ENCODE results near the gene SFTPB.

The SFTPB gene

GRCh38 chr2:85710687-85711577, 42.9 kb upstream of the SFTPB start:
- TF ChIP-seq Cebpa-rat (IDR thresholded peaks at IDR 0.05): no peak
- Histone ChIP-seq H3K36me3 (no peaks in the 10 kb centered on the region), H3K4me2 (peak overlapping the region; percentile 90), H3K9ac (peak overlapping the region; percentile 8; the same call in 1 of the 2 replicates), H3K9me3 (no peaks in the 10 kb centered on the region), H3K4me3 (no peak overlapping the region), H3K27ac (peak overlapping the region; percentile 18), H4K20me1 (no peaks in the 10 kb centered on the region), H3K4me1 (peaks cover 53% of the 10 kb centered on the region), H3K27me3 (no peaks in the 10 kb centered on the region)

DNA sequence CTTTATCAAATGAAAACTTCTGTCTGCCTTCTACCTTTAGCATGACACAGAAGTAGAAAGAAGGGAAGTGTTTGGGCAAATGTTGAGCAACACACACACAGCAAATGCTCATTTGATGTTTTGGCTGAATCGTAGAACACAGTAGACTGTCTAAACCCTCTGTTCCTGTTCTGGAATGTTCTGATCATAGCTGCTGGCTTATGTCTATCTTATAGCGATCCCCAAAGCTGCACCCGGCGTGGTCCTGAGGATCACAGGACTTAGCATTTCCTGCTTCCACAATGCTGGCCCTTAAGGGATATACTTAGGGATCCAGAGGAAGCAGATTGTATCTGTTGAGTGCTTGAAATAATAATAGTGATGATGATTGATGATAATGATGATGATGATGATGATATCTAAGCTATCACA, 41.4 kb upstream of the SFTPB start:
- Histone ChIP-seq H3K4me1 (peaks cover 68% of the 10 kb centered on the region), H3K4me3 (no peak overlapping the region), H3K27me3 (no peaks in the 10 kb centered on the region), H3K36me3 (no peaks in the 10 kb centered on the region), H3K27ac (no peak overlapping the region), H3K9me3 (no peaks in the 10 kb centered on the region), H4K20me1 (no peaks in the 10 kb centered on the region), H3K4me2 (no peak overlapping the region), H3K9ac (no peak overlapping the region)
- TF ChIP-seq Cebpa-rat (IDR thresholded peaks at IDR 0.05): no peak

DNA sequence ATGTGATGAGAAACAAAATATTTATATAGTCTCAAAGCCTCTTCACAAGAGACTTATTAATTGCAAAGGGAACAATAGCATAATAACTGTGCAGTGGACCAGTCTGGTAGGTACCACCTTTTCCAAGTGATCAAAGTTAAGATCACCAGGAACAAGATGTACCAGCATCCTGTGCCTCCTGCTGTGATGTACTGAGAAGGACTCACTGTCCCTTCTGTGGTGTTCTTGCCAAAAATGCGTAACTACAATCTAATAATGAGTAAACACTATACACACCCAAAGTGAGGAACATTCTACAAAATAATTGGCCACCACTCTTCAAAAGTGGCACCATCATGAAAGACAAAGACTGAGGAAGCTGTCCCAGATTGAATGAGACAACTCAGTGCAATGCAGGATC, 40.6 kb upstream of the SFTPB start:
- no peaks in the 10 kb centered on the region for H3K27me3 ChIP-seq
- no peak overlapping the region for H3K27ac ChIP-seq
- no peak overlapping the region for H3K4me3 ChIP-seq
- no peak overlapping the region for H3K9ac ChIP-seq
- no peak for TF ChIP-seq Cebpa-rat (IDR thresholded peaks at IDR 0.05)
- H4K20me1 ChIP-seq: no peaks in the 10 kb centered on the region
- H3K36me3 ChIP-seq: no peaks in the 10 kb centered on the region
- peaks cover 76% of the 10 kb centered on the region for H3K4me1 ChIP-seq
- no peaks in the 10 kb centered on the region for H3K9me3 ChIP-seq
- no peak overlapping the region for H3K4me2 ChIP-seq

DNA sequence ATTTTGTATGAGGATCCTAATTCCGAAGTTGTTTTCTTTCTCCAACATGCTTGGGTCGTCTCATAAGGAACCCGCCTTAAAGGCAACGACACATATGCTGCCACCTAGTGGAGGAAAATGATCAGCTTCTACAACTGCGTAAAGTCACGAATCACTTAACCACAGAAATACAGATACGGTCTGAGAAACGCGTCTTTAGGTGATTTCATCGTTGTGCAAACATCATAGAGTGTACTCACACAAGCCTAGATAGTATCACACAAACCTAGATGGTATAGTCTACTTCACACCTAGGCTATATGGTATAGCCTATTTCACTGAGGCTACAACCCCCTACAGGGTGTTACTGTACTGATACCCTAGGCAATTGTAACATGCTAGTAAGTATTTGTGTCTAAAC, 39.3 kb upstream of the SFTPB start:
- Histone ChIP-seq H3K27ac (no peak overlapping the region), H3K36me3 (no peaks in the 10 kb centered on the region), H4K20me1 (no peaks in the 10 kb centered on the region), H3K4me2 (peak overlapping the region; percentile 96), H3K27me3 (no peaks in the 10 kb centered on the region), H3K9ac (no peak overlapping the region), H3K4me1 (peaks cover 67% of the 10 kb centered on the region), H3K4me3 (no peak overlapping the region), H3K9me3 (no peaks in the 10 kb centered on the region)
- no peak for TF ChIP-seq Cebpa-rat (IDR thresholded peaks at IDR 0.05)

DNA sequence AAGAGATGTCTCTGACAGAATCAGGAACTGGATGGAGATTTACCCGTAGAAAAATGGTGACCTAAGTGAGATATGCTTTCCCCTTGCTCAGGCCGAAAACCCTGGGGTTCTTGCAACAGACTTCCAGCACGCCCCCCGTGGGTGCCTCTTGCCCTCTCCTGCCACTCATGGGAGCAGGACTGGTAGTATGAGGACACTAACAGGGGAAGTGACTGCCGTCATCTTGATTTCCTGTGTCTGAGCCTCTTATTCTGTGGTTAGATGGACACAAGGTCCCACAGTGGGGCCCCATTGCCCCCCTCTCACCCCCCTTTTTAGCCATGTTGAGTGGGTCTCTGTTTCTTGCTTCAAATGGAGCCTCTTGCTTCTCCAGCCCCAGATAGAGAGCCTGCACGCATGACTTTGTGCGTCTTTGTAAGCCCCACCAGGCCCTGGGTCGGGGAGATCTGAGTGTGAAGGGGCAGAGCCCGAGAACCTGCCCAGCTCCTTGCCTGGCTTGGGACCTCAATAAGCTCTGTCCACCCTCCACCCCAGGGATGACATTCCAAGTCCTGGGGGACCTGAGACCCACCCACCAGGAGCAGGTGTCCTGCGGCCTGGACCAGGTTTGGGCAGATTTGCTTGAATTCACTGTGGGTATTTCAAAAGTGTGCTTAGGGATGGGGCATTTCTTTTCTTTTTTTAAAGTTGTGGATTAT, 38.7 kb upstream of the SFTPB start:
- H3K36me3 ChIP-seq: no peaks in the 10 kb centered on the region
- H3K9me3 ChIP-seq: no peaks in the 10 kb centered on the region
- H3K9ac ChIP-seq: no peak overlapping the region
- H3K4me2 ChIP-seq: peak overlapping the region; percentile 96
- H3K4me1 ChIP-seq: peaks cover 61% of the 10 kb centered on the region
- no peak for TF ChIP-seq Cebpa-rat (IDR thresholded peaks at IDR 0.05)
- H3K27me3 ChIP-seq: no peaks in the 10 kb centered on the region
- H4K20me1 ChIP-seq: no peaks in the 10 kb centered on the region
- H3K27ac ChIP-seq: peak overlapping the region; percentile 73; the same call in 1 of the 2 replicates
- no peak overlapping the region for H3K4me3 ChIP-seq

DNA sequence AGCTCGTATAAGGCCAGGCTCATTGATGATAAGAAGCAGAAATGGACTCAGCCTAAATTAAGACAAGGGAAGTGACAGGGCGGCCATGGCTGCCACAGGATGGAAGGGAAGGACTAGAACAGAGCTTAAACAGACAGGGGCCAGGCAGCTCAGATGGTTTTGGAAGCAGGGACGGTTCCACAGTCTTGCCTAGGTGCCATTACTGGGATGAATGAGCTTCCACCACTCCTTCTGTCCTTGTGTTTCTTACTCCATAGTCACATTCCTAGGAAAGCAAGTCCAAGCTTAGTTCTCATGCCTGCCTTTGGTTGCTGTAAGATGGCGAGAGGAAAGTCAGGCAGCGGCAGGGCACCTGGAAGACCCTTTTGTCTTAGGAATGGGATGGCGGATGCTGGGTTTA, 38.1 kb upstream of the SFTPB start:
- peak overlapping the region; percentile 73; the same call in 1 of the 2 replicates for H3K27ac ChIP-seq
- H3K36me3 ChIP-seq: no peaks in the 10 kb centered on the region
- no peaks in the 10 kb centered on the region for H3K9me3 ChIP-seq
- H3K27me3 ChIP-seq: no peaks in the 10 kb centered on the region
- H4K20me1 ChIP-seq: no peaks in the 10 kb centered on the region
- peaks cover 54% of the 10 kb centered on the region for H3K4me1 ChIP-seq
- H3K4me2 ChIP-seq: peak overlapping the region; percentile 96
- H3K4me3 ChIP-seq: no peak overlapping the region
- no peak overlapping the region for H3K9ac ChIP-seq
- TF ChIP-seq Cebpa-rat (IDR thresholded peaks at IDR 0.05): no peak

- Histone ChIP-seq H3K4me3 (no peak overlapping the region), H3K9me3 (no peaks in the 10 kb centered on the region), H3K4me1 (peaks cover 50% of the 10 kb centered on the region), H4K20me1 (no peaks in the 10 kb centered on the region), H3K27me3 (no peaks in the 10 kb centered on the region), H3K4me2 (peak overlapping the region; percentile 96), H3K27ac (peak overlapping the region; percentile 73), H3K36me3 (no peaks in the 10 kb centered on the region), H3K9ac (peak overlapping the region; percentile 26; the same call in 1 of the 2 replicates)
- TF ChIP-seq Cebpa-rat (IDR thresholded peaks at IDR 0.05): peak; percentile 59; the same call in 1 of the 2 replicates
Observed at GRCh38 chr2:85705680-85706039, 37.7 kb upstream of the SFTPB start.

DNA sequence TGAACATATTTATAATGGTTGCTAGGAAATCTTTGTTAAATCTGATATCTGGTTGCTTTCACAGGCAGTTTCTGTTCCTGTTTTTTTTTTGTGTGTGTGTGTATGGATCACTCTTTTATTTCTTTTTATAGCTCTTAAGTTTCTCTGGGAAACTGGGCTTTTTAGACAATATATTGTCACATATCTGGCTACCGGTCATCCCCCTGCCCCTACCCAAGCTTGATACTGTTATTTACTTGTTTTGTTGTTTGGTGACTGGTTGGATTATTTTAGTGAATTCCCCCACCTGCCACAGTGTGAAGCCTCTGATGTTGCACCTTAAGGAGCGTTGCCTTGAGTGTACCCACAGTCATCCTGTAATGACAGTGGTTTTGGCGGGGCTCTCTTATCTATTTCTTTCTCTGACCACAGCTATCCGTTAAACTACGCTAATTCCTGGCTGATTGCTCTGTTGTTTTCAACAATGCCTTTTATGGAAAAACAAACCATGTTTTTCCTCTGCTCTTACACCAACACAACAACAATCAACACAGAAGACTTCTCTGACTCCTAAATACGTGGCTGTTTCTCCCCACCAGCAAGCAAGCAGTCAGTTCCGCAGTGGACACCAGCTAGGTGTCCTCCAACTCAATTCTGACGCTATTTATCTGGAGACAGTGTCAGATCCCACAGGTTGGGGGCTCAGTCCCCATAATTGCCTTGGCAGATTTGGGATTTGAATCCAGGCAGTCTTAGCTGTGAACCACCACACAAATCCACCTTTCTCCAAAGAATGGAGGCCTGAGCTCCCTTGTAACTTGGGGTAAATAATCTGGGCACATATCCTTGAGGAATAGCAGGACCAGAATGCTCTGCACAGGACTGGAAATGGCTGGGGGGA, 37.0 kb upstream of the SFTPB start:
- no peak for TF ChIP-seq Cebpa-rat (IDR thresholded peaks at IDR 0.05)
- peak overlapping the region; percentile 96 for H3K4me2 ChIP-seq
- peak overlapping the region; percentile 73 for H3K27ac ChIP-seq
- H3K36me3 ChIP-seq: no peaks in the 10 kb centered on the region
- 0 out of 2 replicates have a peak overlapping the region, but pooled peaks have one; percentile 31 for H3K4me3 ChIP-seq
- peaks cover 44% of the 10 kb centered on the region for H3K4me1 ChIP-seq
- H3K27me3 ChIP-seq: no peaks in the 10 kb centered on the region
- no peaks in the 10 kb centered on the region for H3K9me3 ChIP-seq
- H3K9ac ChIP-seq: peak overlapping the region; percentile 26; the same call in 1 of the 2 replicates
- H4K20me1 ChIP-seq: no peaks in the 10 kb centered on the region

GRCh38 chr2:85704038-85704437, 36.0 kb upstream of the SFTPB start:
- Histone ChIP-seq H3K4me3 (no peak overlapping the region), H3K27me3 (no peaks in the 10 kb centered on the region), H3K9ac (no peak overlapping the region), H3K27ac (no peak overlapping the region), H3K4me1 (peaks cover 37% of the 10 kb centered on the region), H3K9me3 (no peaks in the 10 kb centered on the region), H3K36me3 (no peaks in the 10 kb centered on the region), H4K20me1 (no peaks in the 10 kb centered on the region), H3K4me2 (peak overlapping the region; percentile 96)
- no peak for TF ChIP-seq Cebpa-rat (IDR thresholded peaks at IDR 0.05)
